NCI-H226 (cell line): ENCODE data around the gene B2M.
"Not testable (repeated sequence)": the region's sequence is repeated elsewhere in the genome, so short reads cannot be mapped to it uniquely, and the experiment has no call there.

ENCODE experiments used
- DNase-seq: peaks from one replicate; pipeline ENCODE4 v3.0.0-alpha.2; 2015

Gene B2M

DNA sequence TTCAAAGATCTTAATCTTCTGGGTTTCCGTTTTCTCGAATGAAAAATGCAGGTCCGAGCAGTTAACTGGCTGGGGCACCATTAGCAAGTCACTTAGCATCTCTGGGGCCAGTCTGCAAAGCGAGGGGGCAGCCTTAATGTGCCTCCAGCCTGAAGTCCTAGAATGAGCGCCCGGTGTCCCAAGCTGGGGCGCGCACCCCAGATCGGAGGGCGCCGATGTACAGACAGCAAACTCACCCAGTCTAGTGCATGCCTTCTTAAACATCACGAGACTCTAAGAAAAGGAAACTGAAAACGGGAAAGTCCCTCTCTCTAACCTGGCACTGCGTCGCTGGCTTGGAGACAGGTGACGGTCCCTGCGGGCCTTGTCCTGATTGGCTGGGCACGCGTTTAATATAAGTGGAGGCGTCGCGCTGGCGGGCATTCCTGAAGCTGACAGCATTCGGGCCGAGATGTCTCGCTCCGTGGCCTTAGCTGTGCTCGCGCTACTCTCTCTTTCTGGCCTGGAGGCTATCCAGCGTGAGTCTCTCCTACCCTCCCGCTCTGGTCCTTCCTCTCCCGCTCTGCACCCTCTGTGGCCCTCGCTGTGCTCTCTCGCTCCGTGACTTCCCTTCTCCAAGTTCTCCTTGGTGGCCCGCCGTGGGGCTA lies at the start of gene B2M, which contains the start of gene PATL2:
B2M (plus strand) TSS at position 422 of the 647 bp plus-strand sequence; CDS start at position 452, 30 bp downstream.
PATL2 (minus strand) TSS at position 228 of the 647 bp plus-strand sequence. CDS start 34,833 bp downstream, outside the sequence.
- DNase-seq = peak; percentile 91

DNA sequence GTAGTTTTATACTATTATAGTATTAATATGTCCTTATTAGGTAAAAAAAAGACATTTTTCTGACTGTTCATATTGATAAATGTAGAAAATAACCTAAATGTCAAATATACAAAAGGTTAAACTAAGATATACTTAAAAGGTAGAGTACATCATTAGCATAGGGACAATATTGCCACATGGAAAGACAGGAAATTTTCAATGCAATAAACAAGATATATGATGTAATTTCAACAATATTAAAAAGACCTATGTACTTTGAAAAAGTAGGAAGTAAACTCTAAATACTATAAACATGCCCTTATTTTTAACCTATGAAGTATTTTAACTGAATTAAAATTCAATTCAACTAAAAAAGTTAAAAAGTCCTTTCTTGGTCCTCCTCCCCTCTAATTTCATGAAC lies 49.7 kb upstream of the B2M start:
- no peak for DNase-seq

DNA sequence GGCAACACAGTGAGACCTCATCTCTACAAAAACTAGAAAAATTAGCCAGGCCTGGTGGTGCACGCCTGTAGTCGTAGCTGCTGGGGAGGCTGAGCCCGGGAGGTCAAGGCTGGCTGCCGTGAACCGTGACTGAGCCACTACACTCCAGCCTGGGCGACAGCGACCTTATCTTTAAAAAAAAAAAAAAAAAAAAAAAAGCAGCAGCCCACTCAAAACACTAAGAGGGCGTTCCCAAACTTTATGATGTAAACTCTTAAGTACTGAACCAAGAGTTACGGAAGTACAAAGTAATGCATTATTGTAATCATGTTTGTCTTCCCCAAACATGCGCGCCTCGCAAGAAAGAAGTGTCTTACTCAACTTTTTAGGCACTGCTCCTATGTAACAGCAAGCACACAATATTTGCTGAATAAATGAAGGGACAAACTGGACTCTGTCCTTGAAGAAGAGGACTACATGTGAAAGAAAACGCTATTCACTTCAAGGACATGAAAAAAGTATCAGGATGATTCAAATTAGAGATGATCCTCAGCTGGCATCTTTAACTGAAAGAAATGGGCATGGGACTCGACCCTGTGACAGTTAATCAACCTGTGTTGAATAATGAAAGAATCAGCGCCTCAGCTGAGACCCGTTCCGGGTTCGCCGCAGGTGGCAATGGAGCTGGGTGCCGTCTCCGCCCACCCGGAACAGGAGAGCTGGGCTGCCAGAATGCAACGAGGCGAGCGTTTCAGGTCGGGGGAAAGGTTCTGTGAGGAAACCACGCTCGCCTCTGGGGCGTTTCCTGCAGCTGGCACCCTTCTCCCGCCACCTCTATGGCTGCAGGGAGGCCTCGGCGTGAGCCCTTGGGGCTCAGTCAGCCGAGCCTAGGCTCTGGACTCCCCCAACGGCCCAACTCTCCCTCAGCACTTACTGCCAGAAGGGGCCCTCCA lies 48.6 kb upstream of the B2M start:
- DNase-seq = peak; percentile 78

DNA sequence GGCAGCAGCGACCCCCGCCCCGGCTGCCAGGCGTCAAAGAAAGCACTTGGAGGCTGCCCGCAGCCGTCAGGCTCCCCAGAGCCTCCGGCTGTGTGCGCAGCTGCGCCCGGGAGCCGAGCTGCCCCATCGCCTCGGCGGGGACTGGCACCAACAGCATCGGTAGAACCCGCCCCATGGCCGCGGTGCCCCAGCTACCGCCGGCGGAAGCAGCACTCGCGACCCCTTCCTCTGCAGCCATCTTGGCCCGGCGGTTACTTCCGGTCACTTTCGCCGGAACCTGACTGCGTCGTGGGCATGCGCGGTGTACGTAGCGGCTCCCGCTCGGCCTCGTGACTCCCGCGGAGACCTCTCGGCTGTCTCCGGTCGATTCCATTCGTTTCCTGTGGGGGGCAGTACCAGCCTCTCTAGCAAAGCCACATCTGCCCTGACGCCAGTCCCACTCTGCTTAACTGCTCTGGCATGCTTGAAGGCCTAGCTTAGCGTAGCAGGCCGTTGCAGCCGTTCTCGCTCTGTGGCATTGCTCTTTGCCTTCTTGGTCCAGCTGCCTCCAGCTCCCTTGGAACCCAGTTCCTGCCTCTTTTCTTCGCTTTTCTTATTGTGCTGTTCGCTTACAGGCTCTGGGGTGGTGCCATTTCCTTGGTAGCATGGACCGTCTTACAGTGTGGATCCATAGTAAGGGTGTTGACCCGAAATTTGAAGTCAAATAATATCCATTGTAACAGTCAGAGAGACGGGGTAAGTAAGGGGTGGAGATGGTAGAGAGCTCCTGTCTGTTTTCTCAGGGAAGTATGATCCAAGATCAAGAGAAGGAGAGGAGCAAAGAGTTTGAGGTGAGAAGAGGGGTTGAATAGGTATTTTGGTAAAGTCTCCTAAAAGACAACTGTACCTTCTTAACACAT lies 47.7 kb upstream of the B2M start, which contains the start of gene SPG11:
SPG11 (minus strand) TSS at position 253 of the 899 bp plus-strand sequence; CDS start at position 238, 15 bp downstream.
- DNase-seq = peak; percentile 95

DNA sequence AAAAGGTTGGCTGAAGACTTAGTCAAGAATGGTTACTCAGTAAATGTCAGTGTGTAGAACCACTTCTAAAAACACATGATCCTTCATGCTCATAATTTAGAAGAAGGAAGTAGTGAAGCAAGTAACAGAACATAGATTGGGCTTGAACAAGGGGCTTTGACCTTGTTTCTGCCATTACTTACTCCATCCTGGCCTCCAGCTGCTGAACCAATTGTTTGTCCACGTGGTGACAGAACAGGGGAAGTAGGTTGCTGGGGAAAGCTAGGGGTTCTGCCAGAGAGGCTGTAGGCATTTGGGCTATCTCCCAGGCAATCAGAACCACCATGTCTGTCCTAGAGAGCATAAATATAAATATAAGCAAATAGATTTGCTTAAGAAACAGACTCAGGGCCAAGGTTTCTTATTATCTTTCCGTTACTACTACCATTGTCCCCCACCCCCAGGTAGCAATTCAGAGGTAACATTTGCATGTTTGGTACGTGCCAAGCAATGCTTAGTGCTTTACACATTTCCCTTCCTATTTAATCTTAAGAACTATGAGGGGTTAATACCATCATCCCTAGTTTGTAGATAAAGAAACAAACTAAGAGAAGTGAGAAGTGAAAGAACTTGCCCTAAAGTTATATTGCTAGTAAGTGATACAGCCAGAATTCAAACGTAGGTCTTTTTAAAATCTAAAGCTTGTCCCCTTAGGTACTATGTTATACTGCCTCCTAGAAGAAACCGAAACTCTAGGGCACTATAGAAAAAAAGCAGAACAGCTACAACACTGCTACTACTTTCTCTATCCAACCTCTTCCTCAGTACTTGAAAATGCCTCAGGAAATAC lies 44.9 kb upstream of the B2M start:
- DNase-seq = no peak

DNA sequence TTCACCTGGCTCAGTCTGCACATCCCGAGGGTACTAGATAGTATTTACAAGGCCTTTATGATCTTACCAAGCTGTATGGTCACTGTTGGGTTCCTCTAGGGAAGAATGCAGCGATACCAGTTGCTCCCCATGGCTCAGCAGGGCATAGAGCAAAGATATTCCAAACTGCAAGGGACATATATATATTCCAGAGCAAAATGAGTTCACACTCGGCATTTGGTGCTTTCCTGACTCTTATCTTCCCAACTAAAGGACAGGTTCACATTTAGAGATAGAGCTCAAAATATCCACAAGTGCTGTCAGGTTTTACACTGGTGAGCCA lies 44.3 kb upstream of the B2M start:
- no peak for DNase-seq

DNA sequence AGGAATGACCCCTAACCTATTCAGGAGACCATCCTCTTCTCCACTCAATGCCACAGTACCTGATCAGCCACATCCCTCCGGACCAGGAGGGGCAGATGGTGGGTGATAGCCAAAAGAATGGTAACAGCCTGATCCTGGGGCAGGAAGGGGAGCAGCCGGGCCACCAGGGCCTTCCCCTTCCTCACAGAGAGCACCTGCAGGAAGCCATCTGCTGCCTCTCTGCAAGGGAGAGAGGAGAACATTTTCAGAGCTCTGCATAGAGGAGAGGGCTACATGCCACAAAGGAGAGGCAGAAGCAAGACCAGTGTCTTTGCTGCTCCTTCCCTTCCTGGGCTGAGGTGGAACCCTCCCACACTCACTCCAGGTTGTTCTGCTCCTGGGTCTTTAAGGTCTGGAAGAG lies 42.4 kb upstream of the B2M start:
- DNase-seq = no peak

DNA sequence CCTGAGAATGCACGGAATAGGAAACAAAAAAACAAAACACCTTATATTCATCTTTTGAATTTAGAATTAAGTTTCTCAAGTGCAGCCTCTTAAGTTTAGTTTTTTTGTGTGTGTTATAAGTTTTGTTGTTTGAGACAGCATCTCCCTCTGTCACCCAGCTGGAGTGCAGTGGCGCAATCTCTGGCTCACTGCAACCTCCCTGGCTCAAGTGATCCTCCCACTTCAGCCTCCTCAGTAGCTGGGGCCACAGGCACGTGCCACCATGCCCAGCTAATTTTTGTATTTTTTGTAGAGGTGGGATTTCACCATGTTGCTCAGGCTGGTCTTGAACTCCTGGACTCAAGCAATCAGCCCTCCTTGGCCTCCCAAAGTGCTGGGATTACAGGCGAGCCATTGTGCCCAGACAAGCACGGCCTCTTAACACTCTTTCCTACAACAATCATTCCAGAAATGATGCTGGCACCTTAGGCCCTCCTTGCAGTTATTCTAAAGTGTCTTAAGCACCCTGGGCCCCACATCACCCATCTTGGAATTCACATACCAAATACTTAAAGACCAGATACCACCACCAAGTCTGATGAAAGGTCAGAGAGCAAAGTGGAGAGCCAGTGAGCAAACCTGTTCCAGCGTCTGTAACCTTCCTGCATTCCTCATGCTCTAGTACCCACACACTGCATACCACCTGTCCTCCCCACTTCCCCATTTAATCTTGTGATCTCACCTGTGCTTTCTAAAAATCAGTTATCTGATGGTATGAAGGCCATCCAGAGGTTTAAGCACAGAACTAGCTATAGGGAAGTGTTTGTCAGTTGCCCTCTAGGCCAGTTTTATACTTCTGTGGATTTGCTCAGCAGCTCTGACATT lies 41.0 kb upstream of the B2M start:
- no peak for DNase-seq

DNA sequence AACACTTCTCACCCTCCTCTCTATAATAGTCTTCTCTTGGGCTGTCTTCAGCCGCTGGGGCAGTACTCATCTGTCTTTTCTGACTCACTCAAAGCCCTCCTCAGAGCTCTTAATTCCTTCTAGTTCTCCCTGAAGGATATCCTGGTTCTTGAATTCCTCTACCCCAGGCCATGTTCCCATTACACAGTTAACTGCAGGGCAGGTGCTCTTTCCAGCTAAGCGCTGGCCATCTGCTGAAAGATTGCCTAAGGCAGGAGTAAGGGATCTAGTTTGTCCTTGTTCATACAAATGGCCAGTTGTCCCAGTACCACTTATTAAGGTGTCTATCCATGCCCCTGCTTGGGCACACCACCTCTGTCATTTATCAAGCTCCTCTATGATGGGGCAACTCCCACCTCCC lies 37.7 kb upstream of the B2M start:
- no peak for DNase-seq

DNA sequence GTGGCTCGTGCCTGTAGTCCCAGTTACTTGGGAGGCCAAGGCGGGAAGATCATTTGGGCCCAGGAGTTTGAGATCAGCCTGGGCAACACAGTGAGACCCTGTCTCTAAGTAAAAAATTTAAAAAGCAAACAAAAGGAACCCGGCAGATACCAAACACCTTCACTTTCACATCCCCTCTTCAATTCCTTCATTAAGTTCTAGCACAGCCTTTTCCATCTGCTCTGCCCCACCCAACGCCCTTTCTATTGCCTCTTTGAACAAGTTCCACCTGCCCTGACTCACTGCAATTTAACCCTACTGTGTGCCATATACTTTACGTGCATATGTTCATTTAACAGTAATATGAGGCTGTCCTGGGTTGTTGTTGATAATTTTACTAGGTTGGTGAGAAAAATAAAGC lies 35.4 kb upstream of the B2M start:
- no peak for DNase-seq

DNA sequence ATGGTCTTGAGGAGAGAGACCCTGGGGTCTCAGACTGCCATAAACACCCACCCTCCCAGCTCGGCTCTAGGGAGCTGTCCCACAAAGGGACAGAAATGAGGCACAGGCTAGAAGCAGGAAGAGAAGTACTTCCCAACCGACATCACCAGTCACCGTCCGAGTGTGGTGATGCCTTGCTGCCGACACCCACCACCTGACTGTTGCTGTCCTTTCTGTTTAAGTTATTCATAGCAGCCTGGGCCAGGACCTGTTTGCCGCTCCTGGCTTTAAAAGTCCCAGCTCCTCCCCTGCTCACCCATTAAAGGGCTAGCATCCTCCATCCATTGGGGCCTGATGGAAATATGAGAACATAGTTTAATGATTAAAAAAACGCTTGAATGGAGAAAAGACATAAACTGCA lies 34.6 kb upstream of the B2M start:
- DNase-seq = no peak

DNA sequence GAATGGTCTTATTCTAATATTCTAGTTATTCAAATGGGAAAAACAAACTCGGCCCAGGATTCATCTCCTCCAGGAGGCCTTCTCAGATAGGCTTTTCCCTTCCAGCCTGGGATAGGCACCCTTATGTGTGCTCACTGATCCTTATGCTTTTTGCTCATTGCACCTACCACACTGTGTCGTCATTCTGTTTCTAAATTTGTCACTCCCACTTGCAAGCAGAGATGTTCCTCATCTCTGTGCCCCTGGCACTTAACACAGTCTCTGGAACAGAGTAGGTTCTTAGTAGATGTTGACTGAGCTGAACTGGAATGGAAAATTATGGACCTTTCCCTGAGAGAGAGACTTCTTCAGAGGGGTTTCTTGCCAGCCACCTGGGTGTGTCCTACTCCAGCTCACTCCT lies 29.1 kb upstream of the B2M start:
- DNase-seq = no peak

DNA sequence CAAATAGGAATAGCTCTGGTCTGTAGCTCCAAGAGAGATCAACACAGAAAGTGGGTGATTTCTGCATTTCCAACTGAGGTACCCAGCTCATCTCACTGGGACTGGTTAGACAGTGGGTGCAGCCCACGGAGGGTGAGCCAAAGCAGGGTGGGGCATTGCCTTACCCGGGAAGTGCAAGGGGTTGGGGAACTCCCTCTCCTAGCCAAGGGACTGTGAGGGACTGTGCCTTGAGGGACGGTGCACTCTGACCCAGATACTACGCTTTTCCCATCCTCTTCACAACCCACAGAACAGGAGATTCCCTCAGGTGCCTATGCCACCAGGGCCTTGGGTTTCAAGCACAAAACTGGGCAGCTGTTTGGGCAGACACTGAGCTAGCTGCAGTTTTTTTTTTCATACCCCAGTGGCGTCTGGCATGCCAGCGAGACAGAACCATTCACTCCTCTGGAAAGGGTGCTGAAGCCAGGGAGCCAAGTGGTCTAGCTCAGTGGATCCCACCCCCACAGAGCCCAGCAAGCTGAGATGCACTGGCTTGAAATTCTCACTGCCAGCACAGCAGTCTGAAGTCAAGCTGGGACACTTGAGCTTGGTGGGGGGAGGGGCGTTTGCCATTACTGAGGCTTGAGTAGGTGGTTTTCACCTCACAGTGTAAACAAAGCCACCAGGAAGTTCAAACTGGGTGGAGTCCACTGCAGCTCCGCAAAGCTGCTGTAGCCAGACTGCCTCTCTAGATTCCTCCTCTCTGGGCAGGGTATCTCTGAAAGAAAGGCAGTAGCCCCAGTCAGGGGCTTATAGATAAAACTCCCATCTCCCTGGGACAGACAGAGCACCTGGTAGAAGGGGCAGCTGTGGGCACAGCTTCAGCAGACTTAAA lies 28.3 kb upstream of the B2M start:
- not testable (repeated sequence) for DNase-seq

DNA sequence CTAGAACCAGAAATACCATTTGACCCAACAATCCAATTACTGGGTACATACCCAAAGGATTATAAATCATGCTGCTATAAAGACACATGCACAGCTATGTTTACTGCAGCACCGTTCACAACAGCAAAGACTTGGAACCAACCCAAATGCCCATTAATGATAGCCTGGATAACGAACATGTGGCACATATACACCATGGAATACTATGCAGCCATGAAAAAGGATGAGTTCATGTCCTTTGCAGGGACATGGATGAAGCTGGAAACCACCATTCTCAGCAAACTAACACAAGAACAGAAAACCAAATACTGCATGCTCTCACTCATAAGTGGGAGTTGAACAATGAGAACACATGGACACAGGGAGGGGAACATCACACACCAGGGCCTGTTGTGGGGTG lies 22.0 kb upstream of the B2M start:
- not testable (repeated sequence) for DNase-seq

DNA sequence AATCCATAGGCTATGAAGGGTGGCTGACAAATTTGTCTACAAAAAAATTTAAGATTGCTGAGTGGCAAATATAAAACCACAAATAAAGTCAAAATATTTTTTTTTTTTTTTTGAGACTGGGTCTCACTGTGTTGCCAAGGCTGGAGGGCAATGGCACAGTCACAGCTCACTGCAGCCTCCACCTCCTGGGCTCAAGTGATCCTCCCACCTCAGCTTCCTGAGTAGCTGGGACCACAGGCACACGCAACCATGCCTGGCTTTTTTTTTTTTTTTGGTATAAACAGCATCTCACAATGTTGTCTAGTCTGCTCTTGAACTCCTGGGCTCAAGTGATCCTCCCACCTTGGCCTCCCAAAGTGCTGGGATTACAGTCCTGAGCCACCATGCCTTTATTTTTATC lies 21.1 kb upstream of the B2M start:
- DNase-seq = not testable (repeated sequence)

DNA sequence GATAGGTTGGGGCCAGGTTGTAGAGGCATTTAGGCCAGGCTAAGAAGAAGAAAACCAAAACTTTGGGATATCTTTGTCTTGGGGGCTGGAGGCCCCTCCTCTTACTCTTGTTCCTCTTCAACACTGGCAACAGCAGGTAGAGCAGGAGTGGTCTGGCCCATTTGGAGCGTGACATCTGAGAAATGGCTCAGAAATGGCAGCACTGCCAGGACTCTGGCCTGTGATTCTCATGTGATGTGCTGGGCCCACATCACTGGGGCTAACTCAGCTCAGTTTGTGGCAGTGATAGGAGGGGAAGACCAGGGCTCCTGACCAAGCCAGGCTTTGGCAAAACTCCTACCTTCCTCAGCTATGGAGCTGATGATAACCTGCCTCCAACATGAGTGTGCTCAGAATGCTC lies 18.7 kb upstream of the B2M start:
- no peak for DNase-seq

DNA sequence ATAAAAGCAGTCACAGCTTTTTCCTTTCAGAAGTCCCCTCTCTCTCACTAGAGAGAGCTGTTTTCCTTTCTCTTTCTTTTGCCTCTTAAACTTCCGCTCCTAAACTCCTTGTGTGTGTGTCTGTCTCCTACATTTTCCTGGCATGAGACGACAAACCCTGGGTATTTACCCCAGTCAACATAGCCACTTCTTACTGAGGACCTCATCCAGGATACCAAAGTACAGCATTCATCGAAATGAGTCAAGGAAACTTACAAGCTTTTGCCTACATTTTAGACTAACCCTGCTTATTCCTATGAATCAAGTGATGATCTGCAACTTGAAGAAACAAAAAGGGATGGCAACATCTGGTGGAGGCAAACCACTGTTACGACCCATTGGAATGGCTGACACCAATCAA lies 16.9 kb upstream of the B2M start:
- no peak for DNase-seq

DNA sequence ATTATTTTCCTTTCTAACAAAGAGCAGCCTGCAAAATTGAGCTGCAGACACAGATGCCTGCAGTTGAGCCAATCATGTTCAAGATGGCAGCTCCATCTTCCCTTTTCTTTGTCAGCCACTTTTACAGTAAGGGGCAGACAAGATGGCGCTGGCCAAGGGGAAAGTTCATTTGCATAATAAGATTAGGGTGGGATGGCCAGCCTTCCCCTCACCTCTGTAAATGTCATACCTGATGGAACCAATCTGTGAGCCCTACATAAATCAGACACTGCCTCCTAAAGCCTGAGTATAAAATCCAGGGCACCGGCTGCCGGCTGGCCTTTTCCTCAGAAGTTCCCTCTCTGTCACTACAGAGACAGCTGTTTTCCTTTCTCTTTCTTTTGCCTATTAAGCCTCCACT lies 16.0 kb upstream of the B2M start:
- DNase-seq = no peak

DNA sequence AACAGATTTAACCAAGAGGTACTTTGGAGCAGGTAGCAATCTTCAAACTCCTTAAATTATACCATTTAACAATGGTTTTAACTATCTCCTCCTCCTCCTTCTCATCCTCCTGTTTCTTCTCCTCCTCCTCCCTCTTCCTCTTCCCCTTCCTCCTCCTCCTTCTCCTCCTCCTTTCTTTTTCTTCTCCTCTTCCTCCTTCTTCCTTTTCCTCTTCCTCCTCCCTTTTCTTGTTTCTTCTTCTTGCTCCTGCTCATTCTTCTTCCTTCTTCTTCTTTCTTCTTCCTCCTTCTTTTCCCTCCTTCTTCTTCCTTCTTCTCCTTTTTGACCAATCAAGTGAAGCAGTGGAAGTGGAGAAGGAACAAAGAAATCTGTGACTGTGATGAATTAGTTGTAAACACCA lies 14.3 kb upstream of the B2M start:
- DNase-seq = no peak

DNA sequence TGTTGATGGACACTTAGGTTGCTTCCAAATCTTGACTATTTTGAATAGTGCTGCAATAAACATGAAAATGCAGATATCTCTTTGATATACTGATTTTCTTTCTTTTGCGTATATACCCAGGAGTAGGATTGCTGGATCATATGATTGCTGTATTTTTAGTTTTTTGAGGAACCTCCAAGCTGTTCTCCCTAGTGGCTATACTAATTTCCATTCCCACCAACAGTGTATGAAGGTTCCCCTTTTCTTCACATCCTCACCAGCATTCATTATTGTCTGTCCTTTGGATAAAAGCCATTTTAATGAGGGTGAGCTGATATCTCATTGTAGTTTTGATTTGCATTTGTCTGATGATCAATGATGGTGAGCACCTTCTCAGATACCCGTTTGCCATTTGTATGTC lies 12.7 kb upstream of the B2M start:
- DNase-seq = no peak
